A549 (cell line): ENCODE data around the gene TRMT10C.

ENCODE experiments used
- CHD2 ChIP-seq: fragments of 150-350 bp; IDR thresholded peaks from 2 replicates; pipeline ENCODE4 v1.6.1; 2014; ENCODE audit warnings: low read length; ENCODE audit not compliant: partially characterized antibody
- E2F6 ChIP-seq: IDR thresholded peaks from 2 replicates; pipeline ENCODE4 v1.6.1; 2012; ENCODE audit warnings: low read depth, borderline replicate concordance
- HDAC2 ChIP-seq: fragments of 200-600 bp; sonication (generic); IDR thresholded peaks from 2 replicates; pipeline ENCODE4 v1.6.1; 2016
- JUN ChIP-seq, 2 experiments: fragments of >200 bp; sonication (Bioruptor Twin); formaldehyde crosslinking; IDR thresholded peaks; 2 replicates in 1 of 2; 3 replicates in 1 of 2; pipeline ENCODE4 v1.6.1; 2016 to 2017
- KDM1A ChIP-seq: fragments of 200-600 bp; sonication (generic); IDR thresholded peaks from 2 replicates; pipeline ENCODE4 v1.6.1; 2016; ENCODE audit warnings: low read depth, mild to moderate bottlenecking
- MYC ChIP-seq: IDR thresholded peaks from 2 replicates; pipeline ENCODE4 v1.6.1; 2012; ENCODE audit warnings: mild to moderate bottlenecking, inconsistent platforms, low read length, improper control_type of control experiment, borderline replicate concordance
- POLR2A ChIP-seq: IDR thresholded peaks from 2 replicates; pipeline ENCODE4 v1.6.1; 2012; ENCODE audit warnings: mild to moderate bottlenecking, low read length
- POLR2AphosphoS2 ChIP-seq: conservative IDR thresholded peaks from 2 replicates; pipeline ENCODE4 v1.6.1; 2012; ENCODE audit warnings: low read length, improper control_type of control experiment, inconsistent platforms
- SMC3 ChIP-seq: fragments of >200 bp; sonication (Bioruptor Twin); formaldehyde crosslinking; IDR thresholded peaks from 3 replicates; pipeline ENCODE4 v1.6.1; 2018; ENCODE audit warnings: inconsistent platforms
- TF ChIP-seq, protein P1 (sequence below): fragments of >200 bp; sonication (Bioruptor Twin); formaldehyde crosslinking; IDR thresholded peaks from 3 replicates; pipeline ENCODE4 v1.5.1; 2016
- TF ChIP-seq, protein P2 (sequence below): fragments of 250-450 bp; sonication (Bioruptor Pico); IDR thresholded peaks from 2 replicates; pipeline ENCODE4 v1.5.0; 2021; ENCODE audit warnings: mild to moderate bottlenecking, moderate library complexity, borderline replicate concordance

DNA sequence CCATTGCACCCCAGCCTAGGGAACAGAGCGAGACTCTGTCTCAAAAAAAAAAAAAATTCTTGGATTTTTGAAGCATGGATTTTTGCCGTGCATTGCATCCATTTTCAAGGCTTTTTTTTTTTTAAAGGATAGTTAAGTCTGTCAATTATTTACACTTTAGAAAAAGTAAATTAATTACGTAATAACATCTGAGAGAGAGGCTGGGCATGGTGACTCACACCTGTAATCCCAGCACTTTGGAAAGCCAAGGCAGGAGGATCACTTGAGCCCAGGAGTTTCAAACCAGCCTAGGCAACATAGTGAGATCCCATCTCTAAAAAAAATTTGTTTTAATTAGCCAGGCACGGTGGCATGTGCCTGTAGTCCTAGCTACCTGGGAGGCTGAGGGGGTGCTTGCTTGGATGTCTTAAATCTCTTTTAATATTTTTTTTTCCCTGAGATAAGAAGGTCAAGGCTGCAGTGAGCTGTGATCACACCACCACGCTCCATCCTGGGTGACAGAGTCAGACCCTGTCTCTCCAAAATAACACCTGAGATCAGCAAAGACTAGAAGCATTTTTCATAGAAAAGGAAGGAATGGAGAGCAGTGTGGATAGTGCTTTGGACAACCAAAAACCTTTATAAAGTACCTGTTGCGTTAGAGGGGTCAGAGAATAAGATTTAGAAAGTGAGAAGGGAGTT lies 41.8 kb upstream of the TRMT10C start:
- TF ChIP-seq, protein P1, sequence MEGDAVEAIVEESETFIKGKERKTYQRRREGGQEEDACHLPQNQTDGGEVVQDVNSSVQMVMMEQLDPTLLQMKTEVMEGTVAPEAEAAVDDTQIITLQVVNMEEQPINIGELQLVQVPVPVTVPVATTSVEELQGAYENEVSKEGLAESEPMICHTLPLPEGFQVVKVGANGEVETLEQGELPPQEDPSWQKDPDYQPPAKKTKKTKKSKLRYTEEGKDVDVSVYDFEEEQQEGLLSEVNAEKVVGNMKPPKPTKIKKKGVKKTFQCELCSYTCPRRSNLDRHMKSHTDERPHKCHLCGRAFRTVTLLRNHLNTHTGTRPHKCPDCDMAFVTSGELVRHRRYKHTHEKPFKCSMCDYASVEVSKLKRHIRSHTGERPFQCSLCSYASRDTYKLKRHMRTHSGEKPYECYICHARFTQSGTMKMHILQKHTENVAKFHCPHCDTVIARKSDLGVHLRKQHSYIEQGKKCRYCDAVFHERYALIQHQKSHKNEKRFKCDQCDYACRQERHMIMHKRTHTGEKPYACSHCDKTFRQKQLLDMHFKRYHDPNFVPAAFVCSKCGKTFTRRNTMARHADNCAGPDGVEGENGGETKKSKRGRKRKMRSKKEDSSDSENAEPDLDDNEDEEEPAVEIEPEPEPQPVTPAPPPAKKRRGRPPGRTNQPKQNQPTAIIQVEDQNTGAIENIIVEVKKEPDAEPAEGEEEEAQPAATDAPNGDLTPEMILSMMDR, result no peak
- TF ChIP-seq SMC3 (no peak), HDAC2 (no peak), KDM1A (no peak), JUN (IDR thresholded peaks at IDR 0.05) (no peak), E2F6 (no peak), MYC (no peak), POLR2A (no peak), CHD2 (no peak), POLR2AphosphoS2 (no peak)
- TF ChIP-seq, protein P2, sequence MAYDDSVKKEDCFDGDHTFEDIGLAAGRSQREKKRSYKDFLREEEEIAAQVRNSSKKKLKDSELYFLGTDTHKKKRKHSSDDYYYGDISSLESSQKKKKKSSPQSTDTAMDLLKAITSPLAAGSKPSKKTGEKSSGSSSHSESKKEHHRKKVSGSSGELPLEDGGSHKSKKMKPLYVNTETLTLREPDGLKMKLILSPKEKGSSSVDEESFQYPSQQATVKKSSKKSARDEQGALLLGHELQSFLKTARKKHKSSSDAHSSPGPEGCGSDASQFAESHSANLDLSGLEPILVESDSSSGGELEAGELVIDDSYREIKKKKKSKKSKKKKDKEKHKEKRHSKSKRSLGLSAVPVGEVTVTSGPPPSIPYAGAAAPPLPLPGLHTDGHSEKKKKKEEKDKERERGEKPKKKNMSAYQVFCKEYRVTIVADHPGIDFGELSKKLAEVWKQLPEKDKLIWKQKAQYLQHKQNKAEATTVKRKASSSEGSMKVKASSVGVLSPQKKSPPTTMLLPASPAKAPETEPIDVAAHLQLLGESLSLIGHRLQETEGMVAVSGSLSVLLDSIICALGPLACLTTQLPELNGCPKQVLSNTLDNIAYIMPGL (CRISPR knock-in tag), result no peak
